Endothelial cell of umbilical vein (primary cell): Measurements from ENCODE around the gene PSMD9. TPM values are rescaled to one million over a fixed set of nuclear protein-coding genes. Genes with fewer than 3 reads are reported as not detected.

Experiments
- BruUV-seq: library from RNA; stranded (reverse); fragments of 400-500 nt; replicated peaks from 2 replicates; lab custom pipeline; 2021; lab: Mats Ljungman, UMichigan
- CTCF ChIA-PET: fragments of 300-600, 350-600 bp; sonication (Branson Sonifier 250); formaldehyde crosslinking; loops from one replicate; lab custom pipeline; 2021; ENCODE audit warnings: antibody characterized with exemption, inconsistent platforms; lab: Charles Lee
- POLR2A ChIA-PET: fragments of 300-600, 350-600 bp; sonication (Branson Sonifier 250); formaldehyde crosslinking; loops from one replicate; lab custom pipeline; 2021; ENCODE audit warnings: antibody characterized with exemption, inconsistent platforms; lab: Charles Lee
- DNase-seq: peaks from one replicate; pipeline ENCODE4 v3.0.0-alpha.2; 2011; ENCODE audit warnings: low read depth, low spot score
- FAIRE-seq: peaks from 2 replicates; lab custom pipeline; 2011; peaks lifted over from hg19 to GRCh38; lab: Jason Lieb, UNC
- H2AFZ ChIP-seq: 2 replicates; pipeline ENCODE4 v1.6.0; 2012; ENCODE audit warnings: low read depth, low read length, control low read depth, inconsistent platforms
- H3K27ac ChIP-seq: 2 replicates; pipeline ENCODE4 v1.5.1; 2011; ENCODE audit warnings: low read depth, mild to moderate bottlenecking, control low read depth, low read length, moderate library complexity; ENCODE audit not compliant: insufficient read depth
- H3K27me3 ChIP-seq, 2 experiments: 2 replicates each; pipeline versions ENCODE4 v1.6.0 to v1.6.1; 2011; ENCODE audit warnings: low read length in 2 of 2, mixed read lengths in 1 of 2; ENCODE audit not compliant: control insufficient read depth in 2 of 2, insufficient read depth in 2 of 2
- H3K36me3 ChIP-seq, 2 experiments: 2 replicates in 1 of 2; 3 replicates in 1 of 2; pipeline ENCODE4 v1.5.1; 2011; ENCODE audit warnings: low read length in 2 of 2, mild to moderate bottlenecking in 1 of 2, moderate library complexity in 1 of 2; ENCODE audit not compliant: control insufficient read depth in 2 of 2, insufficient read depth in 2 of 2; ENCODE audit errors: extremely low read depth in 1 of 2
- H3K4me1 ChIP-seq: 3 replicates; pipeline ENCODE4 v1.5.1; 2011; ENCODE audit warnings: mild to moderate bottlenecking, low read length; ENCODE audit not compliant: control insufficient read depth, insufficient read depth; ENCODE audit errors: extremely low read depth
- H3K4me2 ChIP-seq: 2 replicates; pipeline ENCODE4 v1.6.1; 2011; ENCODE audit warnings: low read length, control low read depth, mixed read lengths; ENCODE audit not compliant: insufficient read depth
- H3K4me3 ChIP-seq, 3 experiments: fragments of 200-600 bp in 1 of 3; sonication (generic), shearing (Covaris generic) in 1 of 3; replicated peaks in 1 of 3; 2 replicates each; pipeline ENCODE4 v1.5.1; 2011 to 2016; ENCODE audit warnings: control low read depth in 3 of 3, low read length in 3 of 3, mild to moderate bottlenecking in 2 of 3, inconsistent platforms in 1 of 3, low read depth in 1 of 3, moderate library complexity in 1 of 3; ENCODE audit not compliant: insufficient read depth in 1 of 3
- H3K79me2 ChIP-seq: 2 replicates; pipeline ENCODE4 v1.6.0; 2012; ENCODE audit warnings: low read length, inconsistent platforms; ENCODE audit not compliant: control insufficient read depth, insufficient read depth
- H3K9ac ChIP-seq: replicated peaks from 2 replicates; pipeline ENCODE3; 2011; ENCODE audit warnings: low read length, control low read depth; ENCODE audit not compliant: insufficient read depth; ENCODE audit errors: extremely low read depth
- H3K9me1 ChIP-seq: replicated peaks from 3 replicates; pipeline ENCODE4 v1.6.0; 2011; ENCODE audit warnings: mild to moderate bottlenecking, low read length; ENCODE audit not compliant: control insufficient read depth, insufficient read depth; ENCODE audit errors: extremely low read depth
- H3K9me3 ChIP-seq: replicated peaks from 2 replicates; pipeline ENCODE4 v1.5.1; 2012; ENCODE audit warnings: low read length, inconsistent platforms; ENCODE audit not compliant: control insufficient read depth, insufficient read depth
- H4K20me1 ChIP-seq: replicated peaks from 2 replicates; pipeline ENCODE3; 2011; ENCODE audit warnings: mild to moderate bottlenecking, low read length; ENCODE audit not compliant: control insufficient read depth, insufficient read depth; ENCODE audit errors: extremely low read depth
- GATA2 ChIP-seq: IDR thresholded peaks from 2 replicates; pipeline ENCODE4 v1.7.0; 2011; ENCODE audit warnings: low read depth, mild to moderate bottlenecking, moderate library complexity, mixed read lengths, low read length; ENCODE audit not compliant: insufficient read length, insufficient read depth
- MYC ChIP-seq: IDR thresholded peaks from one replicate; pipeline ENCODE4 v1.6.1; 2011; ENCODE audit warnings: mild to moderate bottlenecking, low read depth, low read length
- POLR2A ChIP-seq: IDR thresholded peaks from 2 replicates; pipeline ENCODE4 v1.6.1; 2012; ENCODE audit warnings: low read depth, mild to moderate bottlenecking, control low read depth, low read length
- POLR2AphosphoS5 ChIP-seq: IDR thresholded peaks from 2 replicates; pipeline ENCODE4 v1.6.1; 2012; ENCODE audit warnings: low read depth, mild to moderate bottlenecking, control low read depth, low read length, moderate library complexity; ENCODE audit not compliant: insufficient read depth
- dilution Hi-C: fragments of 300-500 bp; cut with MboI; formaldehyde crosslinking; loops from one replicate; pipeline ENCODE4 v1.15.0; 2019; ENCODE audit warnings: low sequenced_read_pairs; ENCODE audit not compliant: extremely low pct_ligation_motif_present
- intact Hi-C: fragments of 100-400 bp; cut with micrococcal nuclease; formaldehyde crosslinking; loops from one replicate; pipeline ENCODE4 v1.10.0; 2022
- polyA plus RNA-seq, 4 experiments: library from polyadenylated mRNA; depleted of rRNA in 3 of 4; stranded (reverse) in 3 of 4; unstranded in 1 of 4; fragments of >200 nt; gene quantifications; 2 replicates each; pipeline versions ENCODE4 v1.2.1 to v1.2.3, GENCODE V29; 2011 to 2012; ENCODE audit warnings: missing spikeins in 1 of 4
- total RNA-seq: library from RNA; stranded (reverse); gene quantifications from 2 replicates; pipeline ENCODE4 v1.2.3, GENCODE V29; 2021
- TF ChIP-seq, protein P1 (sequence below): IDR thresholded peaks from 2 replicates; pipeline ENCODE4 v1.6.1; 2011; ENCODE audit not compliant: insufficient read depth, insufficient read length
- TF ChIP-seq, protein P2 (sequence below), 2 donors: IDR thresholded peaks; 1 replicate in 1 of 2; 2 replicates in 1 of 2; pipeline ENCODE4 v1.5.1; 2011; ENCODE audit warnings: low read length in 2 of 2, mild to moderate bottlenecking in 2 of 2, moderate library complexity in 2 of 2, control low read depth in 1 of 2, inconsistent platforms in 1 of 2, low read depth in 1 of 2; ENCODE audit not compliant: insufficient read depth in 1 of 2; ENCODE audit errors: extremely low read depth in 1 of 2

PSMD9 gene
- total and polyA plus RNA-seq, 2 donors (not counting 3 experiments of a cell fraction or from before 2014, with no cell fraction given) = 69.2 to 118 TPM

DNA sequence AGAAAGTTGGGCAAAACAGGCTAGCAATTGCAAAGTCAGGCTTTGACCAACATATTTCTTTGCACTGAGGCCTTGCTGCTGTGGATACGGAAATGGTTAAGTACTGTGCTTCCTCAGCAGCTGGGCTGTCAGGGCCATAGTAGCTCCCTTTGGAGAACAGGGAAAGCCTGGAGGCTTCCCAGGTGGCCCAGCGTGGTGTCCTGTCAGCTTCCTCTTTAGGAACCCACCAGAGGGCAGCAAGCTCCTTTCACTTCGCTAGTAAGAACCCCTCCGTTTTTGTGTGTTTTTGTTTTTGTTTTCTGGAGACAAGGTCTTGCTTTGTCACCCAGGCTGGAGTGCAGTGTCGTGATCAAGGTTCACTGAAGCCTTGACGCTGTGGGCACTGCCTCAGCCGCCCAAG lies 28.1 kb downstream of the PSMD9 start:
- Histone ChIP-seq H3K4me2 (no peak overlapping the region), H2AFZ (no peak overlapping the region), H3K9me3 (no peaks in the 10 kb centered on the region), H3K36me3 (peaks cover 8 to 11% of the 10 kb centered on the region in 2 experiments), H3K4me1 (peaks cover 10% of the 10 kb centered on the region), H3K27me3 (no peaks in the 10 kb centered on the region), H3K9ac (no peak overlapping the region), H3K4me3 (no peak overlapping the region), H3K27ac (no peak overlapping the region), H3K79me2 (no peaks in the 10 kb centered on the region), H4K20me1 (no peaks in the 10 kb centered on the region), H3K9me1 (no peaks in the 10 kb centered on the region)
- CTCF ChIA-PET = interaction anchor here (0.6 to 2.9 kb wide), 25 partner anchors 10 to 275 kb away, joined by 3 to 20 read pairs (median 5); partner anchors contain the start of genes BCL7A and PSMD9
- intact Hi-C loops = loop anchor here (5.0 kb wide), 1 partner anchor 206 kb away; no protein-coding TSS in a partner anchor
- FAIRE-seq (peak; percentile 52), DNase-seq (peak; percentile 22)
- TF ChIP-seq, protein P1, sequence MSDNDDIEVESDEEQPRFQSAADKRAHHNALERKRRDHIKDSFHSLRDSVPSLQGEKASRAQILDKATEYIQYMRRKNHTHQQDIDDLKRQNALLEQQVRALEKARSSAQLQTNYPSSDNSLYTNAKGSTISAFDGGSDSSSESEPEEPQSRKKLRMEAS = no peak
- TF ChIP-seq, protein P2, sequence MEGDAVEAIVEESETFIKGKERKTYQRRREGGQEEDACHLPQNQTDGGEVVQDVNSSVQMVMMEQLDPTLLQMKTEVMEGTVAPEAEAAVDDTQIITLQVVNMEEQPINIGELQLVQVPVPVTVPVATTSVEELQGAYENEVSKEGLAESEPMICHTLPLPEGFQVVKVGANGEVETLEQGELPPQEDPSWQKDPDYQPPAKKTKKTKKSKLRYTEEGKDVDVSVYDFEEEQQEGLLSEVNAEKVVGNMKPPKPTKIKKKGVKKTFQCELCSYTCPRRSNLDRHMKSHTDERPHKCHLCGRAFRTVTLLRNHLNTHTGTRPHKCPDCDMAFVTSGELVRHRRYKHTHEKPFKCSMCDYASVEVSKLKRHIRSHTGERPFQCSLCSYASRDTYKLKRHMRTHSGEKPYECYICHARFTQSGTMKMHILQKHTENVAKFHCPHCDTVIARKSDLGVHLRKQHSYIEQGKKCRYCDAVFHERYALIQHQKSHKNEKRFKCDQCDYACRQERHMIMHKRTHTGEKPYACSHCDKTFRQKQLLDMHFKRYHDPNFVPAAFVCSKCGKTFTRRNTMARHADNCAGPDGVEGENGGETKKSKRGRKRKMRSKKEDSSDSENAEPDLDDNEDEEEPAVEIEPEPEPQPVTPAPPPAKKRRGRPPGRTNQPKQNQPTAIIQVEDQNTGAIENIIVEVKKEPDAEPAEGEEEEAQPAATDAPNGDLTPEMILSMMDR (IDR thresholded peaks at IDR 0.05; ENCODE audit: extremely low read depth in 1 of 2, insufficient read depth in 1 of 2, low read depth in 1 of 2, low read length in 2 of 2) = peak; percentile 5 to 17
- dilution Hi-C loops = no loop called here
- no TSS peak for BruUV-seq
- POLR2A ChIA-PET = no interaction called here

DNA sequence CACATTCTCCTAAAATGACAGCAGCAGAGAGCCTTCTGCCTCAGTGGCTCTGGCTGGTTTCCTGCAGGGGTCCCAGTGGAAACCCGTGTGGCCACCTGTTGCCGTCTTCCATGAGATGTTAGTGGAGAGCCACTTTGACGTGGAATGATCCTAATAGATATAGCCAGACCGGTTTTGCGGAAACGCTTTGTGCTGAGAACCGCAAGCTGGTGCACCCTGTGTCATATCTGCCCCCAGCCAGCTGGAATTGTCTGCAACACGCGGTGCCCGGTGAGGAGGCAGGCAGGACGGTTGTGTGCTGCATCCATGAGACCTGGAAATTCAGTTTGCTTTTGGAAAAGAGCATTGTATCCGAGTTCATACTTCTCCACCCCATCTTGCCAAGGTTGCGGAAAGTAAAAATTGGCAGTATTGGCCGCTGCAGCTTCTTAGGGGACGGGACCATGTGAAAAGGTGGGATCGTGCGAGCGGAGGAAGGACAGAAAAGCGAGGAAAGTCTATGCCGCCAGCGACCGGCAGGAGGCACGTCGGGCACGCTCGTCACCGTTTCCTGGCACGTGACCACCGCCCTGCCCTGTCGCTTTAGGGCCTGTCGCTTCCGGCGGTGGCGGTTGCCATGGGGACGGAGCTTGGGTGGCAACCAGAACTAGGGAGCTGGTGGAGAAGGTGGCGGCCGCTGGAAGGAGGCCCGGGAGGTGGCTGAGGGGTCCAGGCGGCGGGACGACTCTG lies 29.5 kb downstream of the PSMD9 start, which contains the start of gene CFAP251:
Gene CFAP251 (plus strand): TSS at position 643 of the 729 bp plus-strand sequence. CDS start 2,714 bp downstream, outside the sequence.
- dilution Hi-C loops (no loop called here), intact Hi-C loops (loop anchor here (1.0 to 5.0 kb wide), 3 partner anchors 29 to 204 kb away; partner anchors contain the start of gene PSMD9)
- peak; percentile 94 for FAIRE-seq
- Histone ChIP-seq H3K4me1 (peaks cover 10% of the 10 kb centered on the region), H3K9me3 (no peaks in the 10 kb centered on the region), H3K4me3 (peak within 1 kb of the TSS; percentile 20 to 53 (median 47)), H3K27me3 (no peaks in the 10 kb centered on the region), H3K79me2 (no peaks in the 10 kb centered on the region), H3K9ac (peak within 1 kb of the TSS; percentile 90), H3K27ac (peak within 1 kb of the TSS; percentile 92), H4K20me1 (no peaks in the 10 kb centered on the region), H3K9me1 (no peaks in the 10 kb centered on the region), H3K4me2 (peak within 1 kb of the TSS; percentile 64), H3K36me3 (peaks cover 8 to 11% of the 10 kb centered on the region in 2 experiments), H2AFZ (peak within 1 kb of the TSS; percentile 60)
- POLR2A ChIA-PET = no interaction called here
- TF ChIP-seq, protein P1 = peak; percentile 93
- TF ChIP-seq POLR2A (no peak), GATA2 (no peak), MYC (no peak), POLR2AphosphoS5 (peak; percentile 59)
- TF ChIP-seq, protein P2 (IDR thresholded peaks at IDR 0.05; ENCODE audit: extremely low read depth in 1 of 2, insufficient read depth in 1 of 2, low read depth in 1 of 2, low read length in 2 of 2) = peak; percentile 65 to 71
- CTCF ChIA-PET = interaction anchor here (0.6 to 2.9 kb wide), 33 partner anchors 8 to 276 kb away, joined by 3 to 21 read pairs (median 4); partner anchors contain the start of gene BCL7A
- BruUV-seq = no TSS peak
- peak; percentile 81 for DNase-seq
